COLO668 (cell line): ENCODE results near the gene NIPA2.
A peak's percentile ranks its signal among the peaks of the same experiment; 100 is the strongest.

Source experiments
- DNase-seq: peaks from one replicate; lab custom pipeline; 2025; ENCODE audit not compliant: unreplicated experiment; lab: John Stamatoyannopoulos, UW

The NIPA2 gene

GRCh38 chr15:22874966-22875365 is 36.5 kb downstream of the NIPA2 start:
- no peak for DNase-seq

- DNase-seq, result no peak
Observed at GRCh38 chr15:22877117-22877516, 38.7 kb downstream of the NIPA2 start.

GRCh38 chr15:22877607-22878006 is 39.1 kb downstream of the NIPA2 start:
- no peak for DNase-seq

DNA sequence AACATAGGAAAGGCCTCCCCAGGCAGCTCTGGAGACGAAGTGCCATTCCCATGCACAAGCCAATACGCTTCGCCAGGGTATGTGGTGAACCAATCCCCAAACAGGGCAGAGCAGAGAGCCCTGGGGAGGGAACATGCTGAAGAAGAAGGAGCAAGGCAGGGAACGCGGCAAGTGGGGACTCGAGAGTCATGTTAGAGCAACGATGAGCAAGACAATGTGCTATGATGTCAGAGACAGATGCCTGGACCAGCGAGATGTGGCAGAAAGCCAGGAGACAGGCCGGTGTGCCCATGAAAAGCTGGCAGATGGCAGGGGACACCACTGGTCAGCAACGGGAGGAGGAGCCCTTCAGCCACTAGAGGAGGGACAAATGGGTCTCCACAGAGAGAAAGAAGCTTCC is 39.6 kb downstream of the NIPA2 start:
- DNase-seq, result no peak

- no peak for DNase-seq
Observed at GRCh38 chr15:22880068-22880980, 41.9 kb downstream of the NIPA2 start.

- DNase-seq, result peak; percentile 25
Observed at GRCh38 chr15:22880981-22881738, 42.7 kb downstream of the NIPA2 start.

- DNase-seq, result no peak
Observed at GRCh38 chr15:22881739-22882440, 43.4 kb downstream of the NIPA2 start.

DNA sequence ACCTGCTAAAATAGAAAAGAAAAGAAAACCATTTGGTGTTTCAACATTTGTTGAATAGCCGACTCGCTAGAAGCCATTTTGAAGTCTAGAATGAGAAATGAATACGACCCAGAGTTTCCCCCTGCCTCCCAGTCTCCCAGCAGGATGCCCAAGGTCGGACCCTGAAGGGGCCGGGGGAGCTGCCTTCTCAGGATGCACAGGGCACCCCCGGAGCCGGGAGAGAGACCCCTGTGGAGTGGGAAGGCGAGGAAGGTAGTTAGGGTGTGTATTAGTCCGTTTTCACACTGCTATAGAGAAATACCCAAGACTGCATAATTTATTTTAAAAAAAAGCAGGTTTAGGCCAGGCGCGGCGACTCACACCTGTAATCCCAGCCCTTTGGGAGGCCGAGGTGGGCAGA is 44.7 kb downstream of the NIPA2 start:
- no peak for DNase-seq

DNA sequence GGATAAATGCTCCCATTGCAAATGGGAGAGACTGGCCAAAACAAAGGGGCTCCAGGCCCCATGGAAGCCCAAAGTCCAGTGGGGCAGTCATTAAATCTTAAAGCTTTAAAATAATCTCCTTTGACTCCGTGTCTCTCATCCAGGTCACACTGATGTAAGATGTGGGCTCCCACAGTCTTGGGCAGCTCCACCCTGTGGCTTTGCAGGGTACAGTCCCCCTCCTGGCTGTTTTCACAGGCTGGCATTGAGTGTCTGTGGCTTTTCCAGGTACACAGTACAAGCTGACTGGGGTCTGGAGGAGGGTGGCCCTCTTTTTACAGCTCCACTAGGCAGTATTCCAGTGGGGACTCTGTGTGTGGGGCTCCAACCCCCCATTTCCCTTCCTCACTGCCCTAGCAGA is 45.9 kb downstream of the NIPA2 start:
- no peak for DNase-seq

DNA sequence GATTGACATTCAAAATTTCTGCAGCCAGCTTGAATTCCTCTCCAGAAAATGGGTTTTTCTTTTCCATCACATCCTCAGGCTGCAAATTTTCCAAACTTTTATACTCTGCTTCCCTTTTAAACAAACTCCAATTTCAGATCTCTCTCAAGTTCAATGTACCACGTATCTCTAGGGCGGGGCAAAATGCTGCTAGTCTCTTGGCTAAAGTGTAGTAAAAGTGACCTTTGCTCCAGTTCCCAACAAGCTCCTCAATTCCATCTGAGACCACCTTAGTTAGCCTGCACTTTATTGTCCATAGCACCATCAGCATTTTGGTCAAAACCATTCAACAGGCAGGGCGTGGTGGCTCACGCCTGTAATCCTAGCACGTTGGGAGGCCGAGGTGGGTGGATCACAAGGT is 46.7 kb downstream of the NIPA2 start:
- no peak for DNase-seq

- no peak for DNase-seq
Observed at GRCh38 chr15:22887157-22887951, 48.9 kb downstream of the NIPA2 start.

DNA sequence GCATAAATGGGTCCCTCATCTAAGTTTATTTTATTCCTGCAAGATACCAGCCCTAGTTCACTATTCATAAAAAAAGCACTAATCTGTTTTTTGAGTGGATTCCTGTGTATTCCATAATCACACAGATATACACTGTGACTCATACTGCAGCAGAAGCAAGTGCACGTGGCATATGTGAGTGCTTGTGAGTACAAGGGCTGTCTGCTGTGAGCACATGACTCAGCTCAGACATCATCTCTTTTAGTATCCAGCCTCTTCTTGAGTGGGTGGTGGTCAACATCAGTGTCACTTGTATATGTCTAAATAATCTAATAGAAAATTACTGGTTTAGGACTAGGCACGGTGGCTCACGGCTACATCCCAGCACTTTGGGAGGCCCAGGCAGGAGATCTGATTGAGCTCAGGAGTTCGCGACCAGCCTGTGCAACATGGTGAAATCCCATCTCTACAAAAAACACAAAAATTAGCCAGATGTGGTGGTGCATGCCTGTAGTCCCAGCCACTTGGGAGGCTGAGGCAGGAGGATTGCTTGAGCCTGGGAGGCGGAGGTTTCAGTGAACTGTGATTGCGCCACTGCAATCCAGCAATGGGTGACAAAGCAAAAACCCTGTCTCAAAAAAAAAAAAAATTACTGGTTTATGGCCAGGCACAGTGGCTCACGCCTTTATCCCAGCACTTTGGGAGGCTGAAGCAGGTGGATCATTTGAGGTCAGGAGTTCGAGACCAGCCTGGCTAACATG is 49.8 kb downstream of the NIPA2 start:
- no peak for DNase-seq

- no peak for DNase-seq
Observed at GRCh38 chr15:22889146-22889818, 50.8 kb downstream of the NIPA2 start.

- no peak for DNase-seq
Observed at GRCh38 chr15:22890296-22890695, 51.8 kb downstream of the NIPA2 start.

DNA sequence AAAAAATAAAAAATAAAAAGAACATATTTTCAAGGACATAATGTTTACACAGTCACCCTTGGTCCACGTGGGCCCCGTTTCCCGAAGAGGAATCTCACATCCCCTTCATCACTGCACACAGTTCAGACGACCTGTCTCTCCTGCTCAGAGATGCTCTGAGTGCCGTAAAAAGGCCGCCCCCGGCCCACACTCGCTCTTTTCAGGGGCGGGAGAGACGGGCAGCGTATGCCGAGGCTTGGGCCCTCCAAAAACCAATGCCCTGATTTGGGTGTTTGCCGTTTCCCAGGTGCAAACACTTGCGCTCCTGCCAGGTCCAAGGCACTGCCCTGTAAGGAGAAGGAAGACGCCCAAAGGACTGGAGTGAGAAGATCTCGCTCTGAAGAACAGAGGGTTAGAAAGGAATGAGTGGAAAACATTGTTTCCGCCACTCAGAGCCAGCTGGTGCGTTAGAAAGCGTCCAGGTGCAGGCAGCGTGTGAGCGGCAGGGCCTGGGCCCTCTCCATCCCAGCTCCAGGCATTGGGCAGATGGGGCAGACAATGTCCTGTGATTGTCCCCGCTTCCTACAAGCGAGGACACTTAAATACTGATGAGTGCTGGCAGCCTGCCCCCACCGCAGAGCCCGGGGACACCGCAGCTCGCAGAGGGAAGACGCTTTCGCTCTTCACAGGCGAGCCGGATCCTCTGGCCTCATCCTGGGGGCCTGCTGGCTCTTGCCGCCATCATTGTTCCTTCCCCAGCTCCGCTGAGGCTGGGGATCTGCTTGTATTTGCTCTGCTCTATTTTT is 53.2 kb downstream of the NIPA2 start:
- no peak for DNase-seq

DNA sequence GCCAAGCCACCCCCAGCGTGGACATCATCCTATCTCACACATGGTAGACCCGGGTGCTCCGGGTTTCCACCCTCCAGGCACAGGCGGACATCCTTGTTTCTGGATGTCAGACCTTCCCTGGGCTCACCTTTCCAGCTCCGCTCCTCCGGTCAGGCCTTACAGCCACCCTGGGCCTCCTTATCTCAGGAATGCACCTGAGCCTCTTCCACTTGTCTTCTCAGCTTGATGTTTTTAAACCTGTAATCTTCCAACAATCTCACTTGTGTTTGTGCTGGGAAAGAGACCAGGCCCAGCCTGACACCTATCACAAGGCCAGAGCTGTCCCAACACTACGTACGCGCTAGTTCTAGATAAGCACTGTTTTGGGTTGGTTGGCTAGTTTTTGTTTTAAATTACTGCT is 53.9 kb downstream of the NIPA2 start:
- no peak for DNase-seq

DNA sequence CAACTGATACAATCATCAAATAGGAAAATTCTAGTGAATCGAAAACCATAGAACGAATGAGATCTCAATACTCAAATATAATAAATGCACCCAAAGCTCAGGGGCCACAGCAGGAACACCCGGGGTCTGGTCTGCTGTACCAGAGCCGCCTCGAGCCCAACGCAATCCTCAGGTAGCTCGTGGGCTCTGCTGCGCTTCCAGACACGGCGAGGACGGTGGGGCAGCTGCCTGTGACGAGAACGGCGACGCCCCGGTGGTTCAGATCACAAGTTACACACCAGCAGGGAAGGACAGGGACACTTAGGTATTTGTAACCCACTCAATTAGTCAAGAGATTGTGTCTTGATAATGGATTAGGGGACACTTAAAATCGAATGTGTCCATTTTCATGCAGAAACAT is 54.6 kb downstream of the NIPA2 start:
- DNase-seq, result no peak

- DNase-seq, result no peak
Observed at GRCh38 chr15:22893881-22894280, 55.4 kb downstream of the NIPA2 start.
